ENCODE measurements around the gene SBK3. TPM values are rescaled to one million over a fixed set of nuclear protein-coding genes. Genes with fewer than 3 reads are reported as not detected.

Gene SBK3
- total RNA-seq, 1 experiment from 2014 or later, result not detected

- H3K4me3 ChIP-seq (ENCODE audit: low read length), result no peak overlapping the region
- no peaks in the 10 kb centered on the region for H3K27me3 ChIP-seq (ENCODE audit: low read length)
- POLR2A ChIA-PET (ENCODE audit: unreplicated experiment), result no interaction called here
- H3K4me2 ChIP-seq (ENCODE audit: low read length), result no peak overlapping the region
- ATAC-seq (no peak), DNase-seq (no peak)
- H3K4me1 ChIP-seq (ENCODE audit: insufficient read depth, low read length), result peaks cover 9% of the 10 kb centered on the region
- no peak for TF ChIP-seq EZH2 (IDR thresholded peaks at IDR 0.05; ENCODE audit: low read length, unreplicated experiment)
- no peak for TF ChIP-seq EZH2phosphoT487 (IDR thresholded peaks at IDR 0.05; ENCODE audit: borderline replicate concordance, low read length)
- TF ChIP-seq CTCF (conservative IDR thresholded peaks at IDR 0.05; ENCODE audit: low read depth, low read length), result no peak
- no peak overlapping the region for H3K27ac ChIP-seq (ENCODE audit: low read length)
- CTCF ChIA-PET, result no interaction called here
- H3K79me2 ChIP-seq (ENCODE audit: low read length), result no peaks in the 10 kb centered on the region
- H3K9me2 ChIP-seq (replicated peaks; ENCODE audit: low read length), result no peaks in the 10 kb centered on the region
- no peaks in the 10 kb centered on the region for H3F3A ChIP-seq (ENCODE audit: low read length, unreplicated experiment)
- H3K9me3 ChIP-seq (ENCODE audit: low read length), result no peaks in the 10 kb centered on the region
- no TSS peak for BruUV-seq (replicated peaks)
- intact Hi-C loops (cut with micrococcal nuclease), result no loop called here
- no peak overlapping the region for H3K9ac ChIP-seq (ENCODE audit: low read length)
- no peaks in the 10 kb centered on the region for H3K36me3 ChIP-seq (ENCODE audit: low read depth, low read length)
- no peaks in the 10 kb centered on the region for H4K20me1 ChIP-seq (ENCODE audit: low read length)
- H2AFZ ChIP-seq (ENCODE audit: low read length), result no peak overlapping the region
Measured at GRCh38 chr19:55554741-55555152, 9.4 kb upstream of the SBK3 start.

- H2AFZ ChIP-seq (ENCODE audit: low read length), result no peak overlapping the region
- no peaks in the 10 kb centered on the region for H3K9me3 ChIP-seq (ENCODE audit: low read length)
- no peak overlapping the region for H3K4me3 ChIP-seq (ENCODE audit: low read length)
- intact Hi-C loops (cut with micrococcal nuclease), result no loop called here
- POLR2A ChIA-PET (ENCODE audit: unreplicated experiment), result no interaction called here
- no peak for ATAC-seq
- no peak for DNase-seq
- peaks cover 13% of the 10 kb centered on the region for H3K4me1 ChIP-seq (ENCODE audit: insufficient read depth, low read length)
- no peak for TF ChIP-seq EZH2 (IDR thresholded peaks at IDR 0.05; ENCODE audit: low read length, unreplicated experiment)
- no peak for TF ChIP-seq CTCF (conservative IDR thresholded peaks at IDR 0.05; ENCODE audit: low read depth, low read length)
- no peak for TF ChIP-seq EZH2phosphoT487 (IDR thresholded peaks at IDR 0.05; ENCODE audit: borderline replicate concordance, low read length)
- no peak overlapping the region for H3K4me2 ChIP-seq (ENCODE audit: low read length)
- no peak overlapping the region for H3K27ac ChIP-seq (ENCODE audit: low read length)
- no peak overlapping the region for H3K9ac ChIP-seq (ENCODE audit: low read length)
- H3K79me2 ChIP-seq (ENCODE audit: low read length), result no peaks in the 10 kb centered on the region
- no peaks in the 10 kb centered on the region for H3K27me3 ChIP-seq (ENCODE audit: low read length)
- H3K9me2 ChIP-seq (replicated peaks; ENCODE audit: low read length), result no peaks in the 10 kb centered on the region
- BruUV-seq (replicated peaks), result no TSS peak
- CTCF ChIA-PET, result no interaction called here
- H3F3A ChIP-seq (ENCODE audit: low read length, unreplicated experiment), result no peaks in the 10 kb centered on the region
- H4K20me1 ChIP-seq (ENCODE audit: low read length), result no peaks in the 10 kb centered on the region
- no peaks in the 10 kb centered on the region for H3K36me3 ChIP-seq (ENCODE audit: low read depth, low read length)
Measured at GRCh38 chr19:55554302-55554701, 9.0 kb upstream of the SBK3 start.

GRCh38 chr19:55553217-55554182 is 8.2 kb upstream of the SBK3 start:
- 0 out of 2 replicates have a peak overlapping the region, but pooled peaks have one; percentile 16 for H2AFZ ChIP-seq (ENCODE audit: low read length)
- H3F3A ChIP-seq (ENCODE audit: low read length, unreplicated experiment), result no peaks in the 10 kb centered on the region
- no peaks in the 10 kb centered on the region for H3K36me3 ChIP-seq (ENCODE audit: low read depth, low read length)
- H3K79me2 ChIP-seq (ENCODE audit: low read length), result no peaks in the 10 kb centered on the region
- ChIA-PET CTCF (no interaction called here), POLR2A (ENCODE audit: unreplicated experiment) (no interaction called here)
- H3K27me3 ChIP-seq (ENCODE audit: low read length), result no peaks in the 10 kb centered on the region
- no peak overlapping the region for H3K4me3 ChIP-seq (ENCODE audit: low read length)
- no TSS peak for BruUV-seq (replicated peaks)
- H3K9ac ChIP-seq (ENCODE audit: low read length), result no peak overlapping the region
- peak; percentile 11 for ATAC-seq
- H3K27ac ChIP-seq (ENCODE audit: low read length), result no peak overlapping the region
- intact Hi-C loops (cut with micrococcal nuclease), result no loop called here
- H3K4me1 ChIP-seq (ENCODE audit: insufficient read depth, low read length), result peaks cover 17% of the 10 kb centered on the region
- no peaks in the 10 kb centered on the region for H3K9me3 ChIP-seq (ENCODE audit: low read length)
- no peaks in the 10 kb centered on the region for H3K9me2 ChIP-seq (replicated peaks; ENCODE audit: low read length)
- no peak for TF ChIP-seq EZH2phosphoT487 (IDR thresholded peaks at IDR 0.05; ENCODE audit: borderline replicate concordance, low read length)
- TF ChIP-seq EZH2 (IDR thresholded peaks at IDR 0.05; ENCODE audit: low read length, unreplicated experiment), result no peak
- no peak for TF ChIP-seq CTCF (conservative IDR thresholded peaks at IDR 0.05; ENCODE audit: low read depth, low read length)
- no peaks in the 10 kb centered on the region for H4K20me1 ChIP-seq (ENCODE audit: low read length)
- no peak overlapping the region for H3K4me2 ChIP-seq (ENCODE audit: low read length)
- peak; percentile 31 for DNase-seq
